ENCODE results near the gene CDH23.

CDH23 gene

DNA sequence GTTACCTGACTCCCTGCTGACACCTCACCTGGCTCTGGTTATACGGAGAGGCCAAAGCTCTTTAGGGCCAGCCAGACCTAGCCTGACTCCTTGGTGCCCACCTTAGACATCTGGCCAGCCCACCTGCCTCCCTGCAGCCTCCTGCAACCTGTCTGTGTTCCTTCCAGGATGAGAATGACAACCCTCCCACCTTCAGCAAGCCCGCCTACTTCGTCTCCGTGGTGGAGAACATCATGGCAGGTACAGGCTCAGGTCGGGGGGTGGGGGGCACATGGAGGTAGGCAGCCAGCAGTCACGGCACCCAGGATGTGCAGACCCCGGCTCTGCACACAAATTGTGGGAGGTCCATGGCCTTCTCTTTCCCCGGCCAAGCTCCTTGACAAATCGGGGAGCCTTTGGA lies 290.8 kb downstream of the CDH23 start:
- no peak for DNase-seq (ENCODE audit: low spot score)

DNA sequence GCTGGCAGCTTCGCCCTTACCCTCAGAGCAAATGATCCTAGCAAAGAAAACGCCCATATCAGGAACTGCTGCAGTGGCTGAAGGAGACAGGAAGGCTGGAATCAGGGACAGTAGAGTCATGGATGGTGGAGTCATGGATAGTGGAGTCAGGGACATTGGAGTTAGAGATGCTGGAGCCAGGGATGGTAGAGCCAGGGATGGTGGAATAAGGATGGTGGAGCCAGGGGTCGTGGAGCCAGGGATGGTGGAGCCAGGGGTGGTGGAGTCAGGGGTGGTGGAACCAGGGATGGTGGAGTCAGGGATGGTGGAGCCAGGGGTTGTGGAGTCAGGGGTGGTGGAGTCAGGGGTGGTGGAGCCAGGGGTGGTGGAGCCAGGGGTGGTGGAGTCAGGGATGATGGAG lies 291.5 kb downstream of the CDH23 start:
- DNase-seq (ENCODE audit: low spot score): no peak

DNA sequence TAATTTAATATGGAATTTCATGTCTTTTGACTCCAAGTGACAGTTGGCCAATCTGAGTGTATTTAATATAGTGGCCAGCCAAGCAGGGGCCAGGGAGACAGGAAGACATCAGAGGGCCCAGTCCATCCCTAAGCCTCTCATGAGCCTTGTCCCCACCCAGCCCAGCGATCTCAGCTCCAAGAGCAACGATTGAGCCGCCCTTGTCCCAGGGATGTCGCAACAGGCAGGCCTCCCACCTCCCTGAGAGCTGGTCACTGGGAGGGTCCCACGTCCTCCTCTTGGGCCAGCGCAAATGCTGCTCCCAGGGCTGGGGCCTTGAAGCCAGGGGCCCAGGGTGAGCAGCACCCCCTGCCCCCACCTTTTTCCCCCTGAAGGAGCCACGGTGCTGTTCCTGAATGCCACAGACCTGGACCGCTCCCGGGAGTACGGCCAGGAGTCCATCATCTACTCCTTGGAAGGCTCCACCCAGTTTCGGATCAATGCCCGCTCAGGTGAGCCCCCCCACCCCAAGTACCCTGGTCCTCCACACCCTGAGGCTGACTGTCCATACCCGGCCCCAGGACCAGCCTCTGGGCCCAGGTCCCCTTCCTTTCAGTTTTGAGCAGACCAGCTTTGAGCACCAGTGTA lies 293.5 kb downstream of the CDH23 start:
- no peak for DNase-seq (ENCODE audit: low spot score)

- no peak for DNase-seq (ENCODE audit: low spot score)
These were observed 294.7 kb downstream of the CDH23 start for GRCh38 chr10:71691405-71691804.

GRCh38 chr10:71692598-71693306 lies 296.0 kb downstream of the CDH23 start:
- DNase-seq (ENCODE audit: low spot score): no peak

GRCh38 chr10:71693377-71693776 lies 296.7 kb downstream of the CDH23 start:
- no peak for DNase-seq (ENCODE audit: low spot score)

GRCh38 chr10:71694039-71694501 lies 297.4 kb downstream of the CDH23 start:
- DNase-seq (ENCODE audit: low spot score): no peak

GRCh38 chr10:71694567-71694968 lies 297.8 kb downstream of the CDH23 start:
- peak; percentile 37 for DNase-seq (ENCODE audit: low spot score)

DNA sequence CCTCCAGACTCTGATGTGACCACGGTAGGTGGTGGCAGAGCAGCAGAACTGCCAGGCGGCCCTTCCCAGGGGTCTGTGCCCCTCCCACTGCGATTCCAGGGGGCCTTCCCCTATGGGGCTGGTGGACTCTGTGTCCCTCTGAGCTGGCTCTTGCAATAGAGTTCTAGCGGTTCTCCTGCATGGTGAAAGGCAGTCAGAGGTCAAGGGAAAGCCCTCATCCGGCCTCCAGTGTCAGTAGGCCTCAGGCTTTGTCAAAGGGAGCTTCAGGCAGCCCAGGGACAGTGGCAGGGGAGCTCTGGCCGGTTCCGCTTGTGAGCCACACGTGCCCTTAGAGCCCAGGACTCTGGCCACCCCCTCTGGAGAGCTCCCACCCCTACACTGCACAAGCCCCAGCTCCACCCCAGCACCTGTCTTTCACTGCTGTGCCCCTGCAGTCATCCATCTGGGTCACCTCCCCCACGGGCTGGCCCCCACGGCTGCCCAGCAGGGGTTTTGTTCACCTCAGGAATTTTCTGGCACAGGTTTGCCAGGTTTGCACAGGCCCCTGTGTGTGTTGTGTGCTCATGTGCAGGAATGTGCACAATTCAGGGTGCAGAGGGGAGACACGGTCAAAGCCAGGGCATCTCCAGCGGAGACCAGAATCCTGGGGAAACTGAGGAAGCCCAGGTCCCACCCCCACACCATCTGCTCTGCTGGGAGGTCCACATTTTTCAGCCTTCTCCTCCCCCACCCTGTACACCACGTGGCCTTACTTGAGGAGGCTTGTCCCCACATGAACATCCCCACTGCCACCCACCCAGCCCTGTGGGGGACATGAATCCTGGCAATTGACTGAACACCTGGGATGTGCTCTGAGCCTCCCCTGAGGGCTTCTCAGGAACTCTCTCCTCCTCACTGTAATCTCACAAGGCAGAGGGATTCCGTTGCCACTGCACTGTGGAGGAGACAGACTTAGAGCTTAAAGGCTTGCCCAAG lies 299.1 kb downstream of the CDH23 start:
- DNase-seq (ENCODE audit: low spot score): no peak

DNA sequence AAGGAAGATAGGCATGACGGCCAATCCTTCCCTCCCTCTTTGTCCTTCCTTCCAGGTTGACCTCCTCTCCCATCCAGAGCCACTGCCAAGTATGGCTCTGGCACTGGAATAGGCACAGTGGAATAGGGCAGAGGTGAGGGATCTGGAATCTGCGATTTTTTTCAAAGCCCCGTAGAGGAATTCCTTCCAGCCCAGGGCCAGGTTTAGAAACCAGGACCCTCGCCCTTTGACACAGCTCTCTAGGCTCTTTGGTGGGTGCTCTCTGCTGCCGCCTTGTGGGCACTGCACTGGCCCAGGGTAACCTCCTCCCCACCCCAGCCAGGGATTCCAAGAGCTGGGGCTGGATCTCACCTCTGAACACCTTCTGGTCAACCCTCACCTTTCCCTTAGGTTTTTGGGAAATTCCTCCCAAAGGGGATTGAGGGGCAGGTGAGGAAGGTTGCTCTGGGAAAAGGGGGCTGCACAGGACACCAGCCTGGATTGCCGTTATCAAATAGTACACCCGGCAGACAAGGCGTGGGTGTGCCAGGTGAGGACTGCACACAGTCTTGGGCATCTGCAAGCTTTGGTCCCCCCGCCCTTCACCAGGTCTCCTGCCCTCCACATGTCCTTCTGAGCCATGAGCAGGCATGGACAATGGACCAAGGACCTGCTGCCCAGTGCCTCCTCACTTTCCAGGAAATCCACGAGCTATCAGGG lies 300.1 kb downstream of the CDH23 start:
- DNase-seq (ENCODE audit: low spot score): no peak

GRCh38 chr10:71697938-71698709 lies 301.4 kb downstream of the CDH23 start:
- no peak for DNase-seq (ENCODE audit: low spot score)

DNA sequence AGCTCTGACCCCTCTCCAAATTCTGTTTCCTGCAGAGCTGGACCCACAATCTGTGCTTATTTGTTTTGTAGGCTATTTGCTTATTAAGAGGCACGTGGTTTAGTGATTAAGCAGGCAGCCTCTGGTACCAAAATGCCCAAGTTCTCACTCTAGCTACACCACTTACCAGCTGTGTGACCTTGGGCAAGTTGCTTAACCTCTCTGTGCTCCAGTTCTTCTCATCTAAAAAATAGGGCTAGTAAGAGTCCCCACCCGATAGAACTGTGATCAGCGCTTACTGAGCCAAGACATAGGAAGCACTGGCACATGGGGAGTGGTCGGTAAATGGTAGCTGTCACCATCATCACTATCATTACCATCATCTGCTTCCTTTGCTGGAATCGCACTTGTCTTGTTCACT lies 302.0 kb downstream of the CDH23 start:
- no peak for DNase-seq (ENCODE audit: low spot score)

GRCh38 chr10:71700731-71701368 lies 304.1 kb downstream of the CDH23 start:
- DNase-seq (ENCODE audit: low spot score): no peak

- no peak for DNase-seq (ENCODE audit: low spot score)
These were observed 304.9 kb downstream of the CDH23 start for GRCh38 chr10:71701496-71702132.

DNA sequence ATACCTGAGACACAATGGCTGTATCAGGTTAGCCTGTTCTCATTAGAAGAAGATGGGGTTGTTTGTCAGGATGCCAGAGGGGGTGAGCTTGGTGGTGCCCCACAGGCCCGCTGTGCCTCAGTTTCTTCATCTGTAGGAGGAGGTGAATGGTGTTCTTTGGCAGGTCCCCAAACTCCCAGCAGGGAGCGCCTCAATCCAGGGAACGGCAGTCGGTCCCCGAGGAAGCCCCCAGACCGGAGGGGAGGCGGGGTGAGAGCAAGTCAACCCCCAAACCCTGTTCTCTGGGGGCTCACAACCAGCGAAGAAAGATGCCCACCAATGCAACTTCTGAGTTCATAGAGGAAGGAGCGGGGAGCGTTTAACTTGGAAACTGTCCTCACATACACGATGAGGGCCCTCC lies 306.9 kb downstream of the CDH23 start:
- DNase-seq (ENCODE audit: low spot score): no peak

GRCh38 chr10:71704816-71705215 lies 308.1 kb downstream of the CDH23 start:
- no peak for DNase-seq (ENCODE audit: low spot score)

DNA sequence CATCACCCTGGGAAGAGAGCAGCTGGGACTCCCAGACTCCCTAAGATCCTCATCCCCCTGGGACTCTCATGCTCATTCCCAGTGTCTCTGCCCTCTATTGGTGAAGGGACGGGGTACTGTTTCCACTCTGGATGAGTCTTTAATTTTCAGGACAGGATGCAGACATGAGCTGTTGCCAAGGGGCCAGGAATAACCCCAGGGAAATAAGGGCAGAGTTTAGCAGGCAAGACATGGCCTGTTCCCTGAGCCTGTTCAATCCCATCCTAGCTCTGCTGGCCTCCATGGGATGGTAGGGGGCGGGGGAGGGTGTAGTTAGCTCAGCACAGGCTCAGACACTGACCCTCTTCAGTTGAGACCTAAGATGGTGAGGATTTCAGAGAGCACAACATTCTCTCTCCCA lies 308.9 kb downstream of the CDH23 start:
- DNase-seq (ENCODE audit: low spot score): no peak

GRCh38 chr10:71706216-71707121 lies 309.7 kb downstream of the CDH23 start:
- no peak for DNase-seq (ENCODE audit: low spot score)

DNA sequence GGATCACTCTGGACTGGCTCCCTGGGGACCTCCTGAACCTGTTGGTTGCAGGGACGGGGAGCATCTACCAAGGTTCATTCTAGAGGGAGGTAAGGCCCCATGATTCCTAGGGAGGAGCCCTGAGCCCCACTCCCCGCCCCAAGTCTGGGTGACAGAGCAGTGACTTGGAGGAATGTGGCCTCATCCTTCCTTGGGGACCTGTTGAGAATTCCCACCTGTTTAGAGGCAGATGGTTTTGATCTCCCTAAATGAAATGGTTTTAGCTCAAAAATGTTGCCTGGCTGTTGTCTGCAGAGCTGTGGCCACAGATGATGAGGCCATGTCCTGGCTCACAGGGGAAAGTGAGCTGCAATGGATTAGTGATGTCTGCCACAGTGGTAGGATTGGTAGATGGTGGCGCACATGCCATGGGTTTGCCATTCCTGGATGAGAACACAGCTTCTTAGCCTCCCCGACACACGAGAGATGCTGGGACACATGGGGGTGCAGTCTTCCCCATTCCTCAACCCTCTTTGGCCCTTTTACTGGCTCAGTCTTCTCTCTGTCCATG lies 310.6 kb downstream of the CDH23 start:
- no peak for DNase-seq (ENCODE audit: low spot score)

All from putamen (tissue), 1 donor.